Stimulated activated CD4-positive, alpha-beta T cell treated with anti-CD3 and anti-CD28 coated beads, TNF-alpha, amount 100 ng/mL, for 24 hours (primary cell): ENCODE measurements around the gene FAM170B.

ENCODE experiments used
- DNase-seq, 3 experiments: peaks; one replicate each; pipeline ENCODE4 v3.0.0-alpha.2; 2020; ENCODE audit warnings: low read depth in 3 of 3

Gene FAM170B

GRCh38 chr10:49152037-49152436 is 18.2 kb upstream of the FAM170B start:
- DNase-seq: no peak

GRCh38 chr10:49151481-49151880 is 17.7 kb upstream of the FAM170B start:
- DNase-seq: no peak

GRCh38 chr10:49151025-49151445 is 17.2 kb upstream of the FAM170B start:
- no peak for DNase-seq

- no peak for DNase-seq
Measured at GRCh38 chr10:49150426-49150825, 16.6 kb upstream of the FAM170B start.

GRCh38 chr10:49149881-49150280 is 16.1 kb upstream of the FAM170B start:
- no peak for DNase-seq

GRCh38 chr10:49144058-49144720 is 10.4 kb upstream of the FAM170B start:
- DNase-seq: no peak

GRCh38 chr10:49143249-49143648 is 9.4 kb upstream of the FAM170B start:
- no peak for DNase-seq

- no peak for DNase-seq
Measured at GRCh38 chr10:49141541-49142332, 7.9 kb upstream of the FAM170B start.

GRCh38 chr10:49140304-49141177 is 6.7 kb upstream of the FAM170B start:
- no peak for DNase-seq

GRCh38 chr10:49139846-49140195 is 6.0 kb upstream of the FAM170B start:
- DNase-seq: no peak

GRCh38 chr10:49139028-49139845 is 5.4 kb upstream of the FAM170B start:
- DNase-seq: no peak

- DNase-seq: no peak
Measured at GRCh38 chr10:49138361-49138891, 4.6 kb upstream of the FAM170B start.

- no peak for DNase-seq
Measured at GRCh38 chr10:49136525-49136924, 2.7 kb upstream of the FAM170B start.

- no peak for DNase-seq
Measured at GRCh38 chr10:49135575-49136313, 1.9 kb upstream of the FAM170B start.

GRCh38 chr10:49134327-49134726 is 506 bp upstream of the FAM170B start:
- DNase-seq: no peak

- no peak for DNase-seq
Measured at GRCh38 chr10:49132362-49132737, 1.5 kb downstream of the FAM170B start.

- DNase-seq: no peak
Measured at GRCh38 chr10:49131507-49132361, 2.1 kb downstream of the FAM170B start.

GRCh38 chr10:49129376-49129775 is 4.4 kb downstream of the FAM170B start:
- DNase-seq: no peak

- DNase-seq: no peak
Measured at GRCh38 chr10:49128854-49129253, 5.0 kb downstream of the FAM170B start.
